ENCODE results near the gene EEF1AKMT1.

GRCh38 chr13:20689291-20689690 lies 84.5 kb downstream of the EEF1AKMT1 start:
- no peak for TF ChIP-seq POLR2A (IDR thresholded peaks at IDR 0.05; ENCODE audit: low read depth, low read length)
- no peak for TF ChIP-seq PAX5 (IDR thresholded peaks at IDR 0.05; ENCODE audit: insufficient read depth, low read length, severe bottlenecking)
- no peak for TF ChIP-seq POU2F2 (IDR thresholded peaks at IDR 0.05; ENCODE audit: low read depth, low read length)
- no peak for TF ChIP-seq POLR2AphosphoS5 (IDR thresholded peaks at IDR 0.05; ENCODE audit: low read depth, low read length)
- no peak for TF ChIP-seq TAF1 (IDR thresholded peaks at IDR 0.05; ENCODE audit: low read depth, low read length)
- no peak for TF ChIP-seq SPI1 (IDR thresholded peaks at IDR 0.05; ENCODE audit: low read depth, low read length)

Measured in GM12891 (cell line).